ENCODE results near the gene FCMR.
"Not testable (repeated sequence)": the region's sequence is repeated elsewhere in the genome, so short reads cannot be mapped to it uniquely, and the experiment has no call there.

The FCMR gene

GRCh38 chr1:206867239-206867638 is 54.5 kb downstream of the FCMR start:
- no peak for DNase-seq

- DNase-seq: no peak
Observed at GRCh38 chr1:206866062-206866461, 55.7 kb downstream of the FCMR start.

- no peak for DNase-seq
Observed at GRCh38 chr1:206864939-206865671, 56.6 kb downstream of the FCMR start, which contains the start of gene IL20. Gene IL20, plus strand, starts transcription at chr1:206865623. Its CDS starts 230 bp downstream, at chr1:206865853.

- no peak for DNase-seq
Observed at GRCh38 chr1:206863266-206863665, 58.5 kb downstream of the FCMR start.

GRCh38 chr1:206860165-206860564 is 61.6 kb downstream of the FCMR start:
- DNase-seq: no peak

- no peak for DNase-seq
Observed at GRCh38 chr1:206859082-206859521, 62.6 kb downstream of the FCMR start.

DNA sequence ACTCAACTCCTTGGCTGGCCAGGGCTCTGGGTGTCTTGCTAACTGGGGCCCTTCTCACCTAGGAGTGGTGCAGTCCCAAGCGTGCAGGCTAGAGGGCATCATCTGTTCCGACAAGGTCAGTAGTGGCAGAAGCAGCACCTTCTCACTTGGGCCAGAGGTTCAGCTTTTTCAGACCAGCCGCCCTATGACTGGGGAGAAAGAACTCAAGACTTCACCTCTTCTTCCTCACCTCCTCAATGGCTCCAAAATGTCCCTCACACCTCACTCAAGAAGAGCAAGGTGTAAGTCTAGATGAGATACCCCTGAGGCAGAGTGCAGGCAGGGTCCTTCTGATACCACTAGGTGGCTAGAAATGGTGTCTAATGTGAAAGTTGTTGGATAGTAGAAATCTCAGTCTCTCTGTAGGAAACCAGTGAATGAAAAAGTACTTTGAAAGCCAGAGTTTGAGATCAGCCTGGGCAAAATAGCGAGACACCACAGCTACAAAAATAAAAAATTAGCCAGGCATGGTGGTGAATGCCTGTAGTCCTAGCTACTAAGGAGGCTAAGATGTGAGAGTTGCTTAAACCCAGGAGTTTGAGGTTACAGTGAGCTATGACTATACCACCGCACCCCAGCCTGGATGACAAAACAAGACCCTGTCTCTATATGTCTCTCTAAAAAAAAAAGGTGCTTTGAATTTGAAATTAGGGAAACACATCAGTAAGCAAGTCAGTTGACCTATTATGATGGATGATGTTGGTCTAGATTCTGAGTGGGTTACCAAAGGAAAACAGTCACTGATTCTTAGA is 64.9 kb downstream of the FCMR start:
- DNase-seq: no peak

- DNase-seq: no peak
Observed at GRCh38 chr1:206855859-206856258, 65.9 kb downstream of the FCMR start.

GRCh38 chr1:206854401-206855129 is 67.2 kb downstream of the FCMR start:
- no peak for DNase-seq

- not testable (repeated sequence) for DNase-seq
Observed at GRCh38 chr1:206853696-206854095, 68.0 kb downstream of the FCMR start.
